ENCODE results near the gene ATP10A.
"Not testable (repeated sequence)": the region's sequence is repeated elsewhere in the genome, so short reads cannot be mapped to it uniquely, and the experiment has no call there.

The ATP10A gene

GRCh38 chr15:25641762-25642161 lies 221.4 kb downstream of the ATP10A start:
- DNase-seq = no peak

DNA sequence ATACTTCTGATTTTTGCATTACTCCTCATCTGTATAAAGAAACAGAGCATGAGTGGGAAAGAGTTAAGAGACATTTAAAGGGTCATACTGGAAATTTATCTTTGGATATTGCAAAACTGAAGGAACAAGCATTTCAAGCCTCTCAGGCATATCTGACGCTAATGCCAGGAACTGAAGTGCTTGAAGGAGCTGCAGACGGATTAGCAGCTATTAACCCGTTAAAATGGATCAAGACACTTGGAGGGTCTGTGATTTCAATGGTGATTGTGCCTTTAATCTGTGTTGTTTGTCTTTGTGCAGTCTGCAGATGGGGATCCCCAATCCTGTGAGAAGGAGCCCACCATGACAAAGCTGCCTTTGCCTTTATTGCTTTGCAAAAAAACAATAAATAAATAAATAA lies 221.8 kb downstream of the ATP10A start:
- no peak for DNase-seq

DNA sequence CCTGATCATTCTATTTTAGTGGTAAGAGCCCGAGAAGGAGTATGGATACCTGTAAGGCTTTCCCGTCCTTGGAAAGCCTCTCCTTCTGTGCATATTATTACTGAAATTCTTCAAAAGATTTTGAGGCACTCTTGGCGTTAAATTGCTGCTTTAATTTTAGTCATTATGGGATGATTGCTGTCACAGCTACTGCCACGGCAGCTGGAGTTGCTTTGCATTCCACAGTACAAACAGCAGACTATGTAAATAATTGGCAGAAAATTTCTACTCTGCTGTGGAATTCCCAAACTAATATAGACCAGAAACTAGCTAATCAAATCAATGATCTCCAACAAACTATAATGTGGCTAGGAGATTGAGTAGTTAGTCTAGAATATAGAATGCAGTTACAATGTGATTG lies 222.2 kb downstream of the ATP10A start:
- not testable (repeated sequence) for DNase-seq

GRCh38 chr15:25640381-25640780 lies 222.7 kb downstream of the ATP10A start:
- no peak for DNase-seq

DNA sequence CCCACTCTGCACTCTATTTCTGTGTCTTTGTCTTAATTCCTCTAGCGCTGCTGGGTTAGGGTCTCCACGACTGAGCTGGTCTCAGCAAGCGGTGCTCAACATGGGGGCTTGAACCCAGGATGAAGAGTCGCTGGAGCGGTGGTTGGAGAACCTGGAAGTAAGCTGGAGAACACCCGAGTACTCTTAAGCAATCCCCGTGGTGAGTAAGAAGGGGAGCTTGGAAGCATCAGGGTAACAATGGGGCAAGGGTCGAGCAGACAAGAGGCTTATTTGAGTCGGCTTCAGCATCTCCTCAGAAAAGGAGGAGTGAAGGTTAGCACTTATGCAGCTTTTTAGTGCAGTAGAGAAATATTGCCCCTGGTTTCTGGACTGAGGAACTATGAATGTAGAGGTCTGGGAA lies 226.6 kb downstream of the ATP10A start:
- DNase-seq = not testable (repeated sequence)

GRCh38 chr15:25635191-25635590 lies 227.9 kb downstream of the ATP10A start:
- peak; percentile 66 for DNase-seq

DNA sequence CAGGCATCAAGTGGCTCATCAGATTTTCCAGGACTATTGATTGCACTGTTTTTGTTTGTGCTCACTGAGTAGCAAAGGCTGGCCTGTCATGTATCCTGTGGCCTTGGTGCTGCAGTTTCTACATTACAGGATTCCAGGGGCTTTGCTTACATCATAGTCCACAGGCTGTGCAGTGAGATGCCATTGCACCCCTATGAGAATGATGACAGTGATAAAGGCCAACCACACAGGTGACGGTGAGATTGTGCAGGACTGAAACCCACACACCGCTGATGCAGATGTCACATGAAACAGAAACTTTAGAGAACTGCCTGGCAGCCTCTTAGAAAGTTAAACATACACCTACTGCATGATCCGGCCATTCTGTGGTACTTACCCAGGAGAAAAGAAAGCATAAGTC lies 229.3 kb downstream of the ATP10A start:
- no peak for DNase-seq

DNA sequence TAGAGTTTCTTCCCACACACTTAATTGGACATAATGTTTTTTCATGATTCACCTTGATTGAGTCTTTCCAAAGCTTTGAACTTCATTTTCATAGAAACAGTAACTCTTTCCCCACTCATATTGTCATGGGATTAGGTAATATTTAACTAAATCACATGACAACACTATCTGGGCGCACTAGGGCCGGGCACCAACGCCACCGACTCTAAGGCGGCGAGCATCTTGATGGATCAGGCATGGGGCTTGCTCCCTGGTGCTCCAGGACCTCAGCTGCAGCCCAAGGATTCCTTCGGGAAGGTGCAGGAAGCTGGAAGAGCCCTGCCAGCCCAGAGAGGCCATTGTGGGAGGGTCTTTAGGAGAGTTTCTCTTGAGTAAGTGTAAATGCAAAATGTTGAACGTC lies 231.2 kb downstream of the ATP10A start:
- DNase-seq = no peak
